PC-9 (cell line): Measurements from ENCODE around the gene BPTF. TPM values are rescaled to one million over a fixed set of nuclear protein-coding genes. Genes with fewer than 3 reads are reported as not detected.

Experiments
- BruUV-seq: library from RNA; stranded (reverse); fragments of 400-500 nt; replicated peaks from 2 replicates; lab custom pipeline; 2021; lab: Mats Ljungman, UMichigan
- CTCF ChIA-PET: fragments of 300-600 bp; sonication (Branson Sonifier 250); formaldehyde crosslinking; loops from one replicate; lab custom pipeline; 2022; ENCODE audit warnings: antibody characterized with exemption; lab: Charles Lee
- POLR2A ChIA-PET: fragments of 300-600 bp; sonication (Branson Sonifier 250); formaldehyde crosslinking; loops from one replicate; lab custom pipeline; 2022; ENCODE audit warnings: antibody characterized with exemption; ENCODE audit not compliant: unreplicated experiment; lab: Charles Lee
- DNase-seq, 2 experiments: peaks; one replicate each; pipeline versions ENCODE4 v3.0.0 to v3.0.0-alpha.2; 2015 to 2022; ENCODE audit warnings: mixed read lengths in 1 of 2
- H2AFZ ChIP-seq: fragments of 200-600 bp; sonication (generic); 2 replicates; pipeline ENCODE4 v1.8.1; 2017; ENCODE audit warnings: antibody characterized with exemption
- H3F3A ChIP-seq: fragments of 200-600 bp; sonication (generic); 2 replicates; pipeline ENCODE4 v1.8.1; 2017; ENCODE audit warnings: antibody characterized with exemption, mild to moderate bottlenecking, low read depth; ENCODE audit not compliant: insufficient read depth
- H3K27ac ChIP-seq: fragments of 200-600 bp; sonication (generic); 2 replicates; pipeline ENCODE4 v1.6.1; 2016; ENCODE audit warnings: mixed run types
- H3K27me3 ChIP-seq: fragments of 200-600 bp; sonication (generic); 2 replicates; pipeline ENCODE4 v1.6.1; 2016; ENCODE audit warnings: low read depth, mixed run types; ENCODE audit not compliant: insufficient read depth
- H3K36me3 ChIP-seq: fragments of 200-600 bp; sonication (generic); 2 replicates; pipeline ENCODE4 v1.6.1; 2016; ENCODE audit warnings: low read depth, mixed run types
- H3K4me1 ChIP-seq: fragments of 200-600 bp; sonication (generic); replicated peaks from 2 replicates; pipeline ENCODE4 v1.6.1; 2016; ENCODE audit warnings: mixed run types; ENCODE audit not compliant: insufficient read depth
- H3K4me2 ChIP-seq: fragments of 200-600 bp; sonication (generic); 2 replicates; pipeline ENCODE4 v1.6.1; 2017; ENCODE audit warnings: mixed run types
- H3K4me3 ChIP-seq: fragments of 200-600 bp; sonication (generic); 2 replicates; pipeline ENCODE4 v1.6.1; 2016; ENCODE audit warnings: mixed run types
- H3K79me2 ChIP-seq: fragments of 200-600 bp; sonication (generic); 2 replicates; pipeline ENCODE4 v1.6.1; 2017; ENCODE audit warnings: low read depth, mixed run types
- H3K9me2 ChIP-seq: fragments of 200-600 bp; sonication (generic); 2 replicates; pipeline ENCODE4 v1.8.1; 2017; ENCODE audit warnings: mild to moderate bottlenecking; ENCODE audit not compliant: insufficient read depth
- H3K9me3 ChIP-seq: fragments of 200-600 bp; sonication (generic); 2 replicates; pipeline ENCODE4 v1.8.1; 2016; ENCODE audit warnings: low read depth; ENCODE audit not compliant: insufficient read depth
- H4K20me1 ChIP-seq: fragments of 200-600 bp; sonication (generic); 2 replicates; pipeline ENCODE4 v1.8.1; 2017; ENCODE audit not compliant: insufficient read depth
- EZH2 ChIP-seq: fragments of 200-600 bp; sonication (generic); IDR thresholded peaks from 2 replicates; pipeline ENCODE4 v1.8.0; 2017; ENCODE audit warnings: antibody characterized with exemption, low read depth
- intact Hi-C: fragments of 100-400 bp; cut with micrococcal nuclease; formaldehyde crosslinking; loops from one replicate; pipeline ENCODE4 v1.10.0; 2022; ENCODE audit not compliant: unreplicated experiment
- total RNA-seq: library from RNA; stranded (reverse); gene quantifications from 2 replicates; pipeline ENCODE4 v1.2.3, GENCODE V29; 2021
- TF ChIP-seq, protein P1 (sequence below): fragments of 200-600 bp; sonication (generic); conservative IDR thresholded peaks from 2 replicates; pipeline ENCODE4 v1.6.1; 2017; ENCODE audit warnings: mixed run types, antibody characterized with exemption, mild to moderate bottlenecking, moderate library complexity

Gene BPTF
- total RNA-seq, 1 experiment from 2014 or later: 95.6 TPM

- H3K4me3 ChIP-seq: no peak overlapping the region
- BruUV-seq: no TSS peak
Observed at GRCh38 chr17:67982686-67983382, 157.5 kb downstream of the BPTF start.

DNA sequence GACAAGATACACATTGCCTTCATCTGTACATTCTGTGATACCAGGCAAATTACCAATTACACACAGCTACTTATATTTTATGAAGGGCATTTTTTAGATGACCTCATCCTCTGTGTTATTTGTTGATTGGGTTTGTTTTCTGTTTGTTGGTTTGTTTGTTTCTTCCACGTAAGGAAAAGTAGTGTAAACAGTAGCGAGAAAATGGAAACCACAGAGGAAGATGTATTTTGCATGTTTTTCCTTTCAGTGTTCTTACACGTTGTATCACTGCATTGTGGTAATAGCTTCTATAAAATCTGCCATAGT lies 158.0 kb downstream of the BPTF start:
- no TSS peak for BruUV-seq
- no peaks in the 10 kb centered on the region for H3K36me3 ChIP-seq
- ChIA-PET CTCF (no interaction called here), POLR2A (no interaction called here)
- H3K4me3 ChIP-seq: no peak overlapping the region
- no peaks in the 10 kb centered on the region for H3K9me3 ChIP-seq
- H3K9me2 ChIP-seq: no peaks in the 10 kb centered on the region
- peaks cover 3% of the 10 kb centered on the region for H3F3A ChIP-seq
- no peak for DNase-seq
- no peaks in the 10 kb centered on the region for H3K4me1 ChIP-seq
- no peak overlapping the region for H3K4me2 ChIP-seq
- TF ChIP-seq, protein P1, sequence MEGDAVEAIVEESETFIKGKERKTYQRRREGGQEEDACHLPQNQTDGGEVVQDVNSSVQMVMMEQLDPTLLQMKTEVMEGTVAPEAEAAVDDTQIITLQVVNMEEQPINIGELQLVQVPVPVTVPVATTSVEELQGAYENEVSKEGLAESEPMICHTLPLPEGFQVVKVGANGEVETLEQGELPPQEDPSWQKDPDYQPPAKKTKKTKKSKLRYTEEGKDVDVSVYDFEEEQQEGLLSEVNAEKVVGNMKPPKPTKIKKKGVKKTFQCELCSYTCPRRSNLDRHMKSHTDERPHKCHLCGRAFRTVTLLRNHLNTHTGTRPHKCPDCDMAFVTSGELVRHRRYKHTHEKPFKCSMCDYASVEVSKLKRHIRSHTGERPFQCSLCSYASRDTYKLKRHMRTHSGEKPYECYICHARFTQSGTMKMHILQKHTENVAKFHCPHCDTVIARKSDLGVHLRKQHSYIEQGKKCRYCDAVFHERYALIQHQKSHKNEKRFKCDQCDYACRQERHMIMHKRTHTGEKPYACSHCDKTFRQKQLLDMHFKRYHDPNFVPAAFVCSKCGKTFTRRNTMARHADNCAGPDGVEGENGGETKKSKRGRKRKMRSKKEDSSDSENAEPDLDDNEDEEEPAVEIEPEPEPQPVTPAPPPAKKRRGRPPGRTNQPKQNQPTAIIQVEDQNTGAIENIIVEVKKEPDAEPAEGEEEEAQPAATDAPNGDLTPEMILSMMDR: no peak
- TF ChIP-seq EZH2: no peak
- H4K20me1 ChIP-seq: no peaks in the 10 kb centered on the region
- no peaks in the 10 kb centered on the region for H3K27me3 ChIP-seq
- no peaks in the 10 kb centered on the region for H3K79me2 ChIP-seq
- intact Hi-C loops: no loop called here
- H2AFZ ChIP-seq: no peak overlapping the region
- H3K27ac ChIP-seq: no peak overlapping the region

More at GRCh38 chr17:67982686-67983382, 157.5 kb downstream of the BPTF start:
- Histone ChIP-seq H3K9me3 (no peaks in the 10 kb centered on the region), H3K27me3 (no peaks in the 10 kb centered on the region), H3K9me2 (no peaks in the 10 kb centered on the region), H3K4me1 (no peaks in the 10 kb centered on the region), H3F3A (peaks cover 3% of the 10 kb centered on the region), H3K79me2 (no peaks in the 10 kb centered on the region), H4K20me1 (no peaks in the 10 kb centered on the region), H2AFZ (no peak overlapping the region), H3K27ac (no peak overlapping the region), H3K4me2 (no peak overlapping the region), H3K36me3 (no peaks in the 10 kb centered on the region)
- CTCF ChIA-PET: no interaction called here
- no peak for DNase-seq
- TF ChIP-seq, protein P1: no peak
- TF ChIP-seq EZH2: no peak
- intact Hi-C loops: no loop called here
- POLR2A ChIA-PET: no interaction called here

- Histone ChIP-seq H3K4me3 (no peak overlapping the region), H3K79me2 (no peaks in the 10 kb centered on the region), H3K9me2 (no peaks in the 10 kb centered on the region), H3K4me2 (no peak overlapping the region), H3K9me3 (no peaks in the 10 kb centered on the region), H4K20me1 (no peaks in the 10 kb centered on the region), H3K36me3 (0 out of 2 replicates have a peak, but pooled peaks cover 3% of the 10 kb centered on the region), H3K27ac (no peak overlapping the region), H2AFZ (no peak overlapping the region), H3F3A (peaks cover 37% of the 10 kb centered on the region), H3K4me1 (peaks cover 24% of the 10 kb centered on the region), H3K27me3 (no peaks in the 10 kb centered on the region)
- TF ChIP-seq, protein P1: no peak
- TF ChIP-seq EZH2: no peak
- POLR2A ChIA-PET: no interaction called here
- DNase-seq: no peak
- CTCF ChIA-PET: no interaction called here
- intact Hi-C loops: loop anchor here (10.0 kb wide), 1 partner anchor 214 kb away; no protein-coding TSS in a partner anchor
- no TSS peak for BruUV-seq
Observed at GRCh38 chr17:67990909-67991308, 165.6 kb downstream of the BPTF start.
